Measurements from ENCODE around the gene FTH1.

Gene FTH1

DNA sequence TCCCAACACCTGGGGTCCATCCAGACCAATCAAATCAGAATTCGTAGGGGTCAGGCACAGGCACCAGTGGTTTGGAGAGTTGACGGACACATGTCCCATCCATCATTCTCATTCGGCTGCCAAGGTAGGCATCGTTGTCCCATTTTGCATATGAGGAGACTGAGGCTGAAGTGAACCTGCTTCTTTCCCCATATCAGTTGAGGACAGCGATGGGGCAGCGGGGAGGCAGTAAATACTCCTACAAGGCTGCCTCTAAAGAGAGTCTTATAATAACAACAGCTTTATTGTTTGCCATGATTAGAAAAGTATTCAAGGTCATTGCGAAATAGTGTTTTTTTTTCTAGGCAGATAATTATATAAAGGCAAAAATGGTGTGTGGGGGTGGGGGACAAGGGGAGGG lies 18.9 kb downstream of the FTH1 start:
- DNase-seq (ENCODE audit: low spot score): no peak

DNA sequence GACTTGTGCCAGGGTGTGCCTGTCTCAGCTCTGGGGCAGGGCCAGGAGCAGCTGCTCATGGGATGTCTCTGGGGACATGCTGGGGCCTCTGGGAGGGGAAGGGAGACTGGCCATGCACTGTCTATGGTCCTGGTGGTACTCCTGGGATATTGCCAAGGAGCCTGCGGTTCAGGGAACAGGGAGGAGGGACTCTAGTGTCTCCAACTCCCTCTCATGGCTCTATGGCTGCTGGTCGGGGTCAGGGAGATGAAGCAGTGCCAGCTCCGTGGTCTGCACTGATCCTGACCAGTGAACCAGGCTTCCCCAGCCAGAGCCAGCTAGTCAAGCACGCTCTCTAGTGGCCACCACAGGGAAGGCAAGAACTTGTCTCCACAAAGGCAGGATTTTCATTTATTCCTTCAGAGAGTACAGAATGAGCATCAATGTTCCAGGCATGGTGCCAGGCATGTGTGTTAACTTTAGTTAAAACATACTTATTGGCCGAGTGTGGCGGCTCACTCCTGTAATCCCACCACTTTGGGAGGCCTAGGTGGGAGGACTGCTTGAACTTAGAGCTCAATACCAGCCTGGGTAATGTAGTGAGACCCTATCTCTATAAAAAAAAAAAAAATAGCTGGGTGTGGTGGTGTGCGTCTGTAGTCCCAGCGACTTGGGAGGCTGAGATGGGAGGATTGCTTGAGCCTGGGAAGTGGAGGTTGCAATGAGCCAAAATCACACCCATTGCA lies 19.8 kb downstream of the FTH1 start:
- peak; percentile 76 for DNase-seq (ENCODE audit: low spot score)

DNA sequence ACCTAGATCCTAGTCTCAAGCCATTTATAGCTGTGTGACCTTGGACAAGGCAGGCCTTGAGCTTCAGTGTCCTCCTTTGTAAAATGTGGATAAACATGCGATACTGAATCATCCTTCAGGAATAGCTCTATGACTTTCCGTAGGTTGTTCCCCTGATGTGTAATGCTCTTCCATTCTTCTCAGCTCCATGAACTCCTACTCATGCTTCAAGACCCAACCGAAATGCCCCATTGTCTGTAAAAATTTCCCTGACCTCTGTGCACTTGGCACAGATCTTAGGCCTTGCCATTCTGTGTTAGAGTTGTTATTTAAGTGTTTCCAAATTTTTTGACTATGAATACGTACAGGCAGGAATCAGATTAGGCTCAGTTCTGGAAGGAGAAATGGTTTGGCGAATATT lies 20.5 kb downstream of the FTH1 start:
- no peak for DNase-seq (ENCODE audit: low spot score)

DNA sequence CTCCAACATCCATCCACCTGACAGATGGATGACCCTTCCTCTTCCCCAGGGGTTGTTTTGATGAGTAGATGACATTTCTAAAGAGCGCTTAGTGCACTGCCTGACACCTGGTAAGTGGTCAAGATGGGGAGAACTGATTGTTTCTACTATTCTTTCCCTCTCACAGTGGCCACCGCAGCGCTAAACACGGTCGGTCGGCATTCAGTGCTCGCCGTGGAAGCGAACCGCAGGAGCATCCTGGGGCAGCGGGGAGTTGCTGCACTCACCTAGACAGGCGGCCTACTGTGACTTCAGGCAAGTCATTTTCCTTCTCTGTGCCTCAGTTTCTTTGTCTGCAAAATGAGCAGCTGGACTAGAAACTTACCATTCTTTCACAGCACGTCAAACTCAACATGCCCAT lies 22.2 kb downstream of the FTH1 start:
- DNase-seq (ENCODE audit: low spot score): no peak

DNA sequence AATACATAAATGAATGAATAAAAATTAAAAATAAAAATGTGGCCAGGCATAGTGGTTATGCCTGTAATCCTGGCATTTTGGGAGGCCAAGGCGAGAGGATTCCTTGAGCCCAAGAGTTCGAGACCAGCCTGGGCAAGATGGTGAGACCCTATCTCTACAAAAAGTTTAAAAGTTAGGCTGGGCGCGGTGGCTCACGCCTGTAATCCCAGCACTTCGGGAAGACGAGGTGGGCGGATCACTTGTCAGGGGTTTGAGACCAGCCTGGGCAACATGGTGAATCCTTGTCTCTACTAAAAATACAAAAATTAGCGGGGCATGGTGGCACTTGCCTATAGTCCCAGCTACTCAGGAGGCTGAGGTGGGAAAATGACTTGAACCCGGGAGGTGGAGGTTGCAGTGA lies 27.0 kb downstream of the FTH1 start:
- DNase-seq (ENCODE audit: low spot score): no peak

DNA sequence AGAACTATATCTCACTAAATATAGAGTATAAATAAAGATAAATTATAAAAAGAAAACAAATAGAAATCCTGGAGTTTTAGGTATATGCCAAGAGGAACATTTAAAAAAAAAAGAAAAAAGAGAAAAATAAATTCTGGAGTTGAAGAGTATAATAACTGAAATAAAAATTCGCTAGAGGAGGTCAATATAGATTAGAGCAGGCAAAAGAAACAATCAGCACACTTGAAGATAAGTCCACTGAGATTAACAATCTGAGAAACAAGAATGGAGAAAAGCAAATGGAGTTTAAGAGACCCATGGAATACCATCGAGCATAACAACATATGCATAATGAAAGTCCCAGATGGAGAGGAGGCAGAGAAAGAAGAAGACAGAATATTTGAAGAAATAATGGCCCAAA lies 31.6 kb downstream of the FTH1 start:
- no peak for DNase-seq (ENCODE audit: low spot score)

DNA sequence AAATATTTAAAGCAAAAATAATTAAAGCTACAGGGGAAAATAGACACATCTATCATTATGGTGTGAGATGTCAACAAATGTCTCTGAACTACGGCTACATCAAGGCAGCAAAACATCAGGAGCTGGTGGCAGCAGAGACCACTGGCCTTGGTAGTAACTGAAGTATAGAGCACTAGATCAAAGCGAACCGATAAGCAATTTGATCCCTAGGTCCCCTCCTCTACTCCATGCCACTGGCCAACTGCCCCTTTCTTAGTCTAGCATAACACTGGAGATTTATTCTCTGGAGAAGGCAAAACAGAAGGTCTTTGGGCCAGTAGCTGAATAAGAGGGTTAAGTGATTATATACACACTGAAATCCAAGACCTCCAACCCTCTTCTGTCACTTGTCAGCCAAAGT lies 36.5 kb downstream of the FTH1 start:
- DNase-seq (ENCODE audit: low spot score): no peak

DNA sequence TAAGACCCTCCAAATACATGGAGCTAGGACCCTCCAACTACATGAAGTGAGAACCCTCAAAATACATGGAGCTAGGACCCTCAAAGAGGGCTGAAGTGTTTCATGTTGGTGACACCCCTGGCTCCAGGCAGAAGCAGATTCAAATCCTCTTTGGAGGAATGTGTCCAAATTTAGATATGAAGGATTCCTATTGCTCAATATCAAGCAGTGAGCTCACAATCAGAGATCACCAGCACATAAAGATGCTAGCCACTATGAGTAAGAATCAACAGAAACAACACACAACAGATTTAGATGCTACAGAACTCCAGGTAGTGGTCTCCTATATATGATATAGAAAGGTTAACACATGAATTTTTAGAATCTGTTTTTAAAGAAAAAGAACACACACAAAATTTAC lies 38.8 kb downstream of the FTH1 start:
- DNase-seq (ENCODE audit: low spot score): no peak

DNA sequence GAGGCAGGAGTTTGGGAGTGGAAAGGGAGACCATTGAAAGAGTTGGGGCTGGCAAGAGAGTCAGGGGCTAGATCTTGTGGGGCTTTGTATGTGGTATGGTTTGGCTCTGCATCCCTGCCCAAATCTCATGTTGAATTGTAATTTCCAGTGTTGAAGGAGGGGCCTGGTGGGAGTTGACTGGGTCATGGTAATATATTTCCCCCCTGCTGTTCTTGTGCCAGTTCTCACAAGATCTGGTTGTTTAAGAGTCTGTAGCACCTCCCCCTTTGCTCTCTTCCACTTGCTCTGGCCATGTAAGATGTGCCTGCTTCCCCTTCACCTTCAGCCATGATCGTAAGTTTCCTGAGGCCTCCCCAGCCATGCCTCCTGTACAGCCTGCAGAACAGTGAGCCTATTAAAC lies 39.9 kb downstream of the FTH1 start:
- DNase-seq (ENCODE audit: low spot score): no peak

DNA sequence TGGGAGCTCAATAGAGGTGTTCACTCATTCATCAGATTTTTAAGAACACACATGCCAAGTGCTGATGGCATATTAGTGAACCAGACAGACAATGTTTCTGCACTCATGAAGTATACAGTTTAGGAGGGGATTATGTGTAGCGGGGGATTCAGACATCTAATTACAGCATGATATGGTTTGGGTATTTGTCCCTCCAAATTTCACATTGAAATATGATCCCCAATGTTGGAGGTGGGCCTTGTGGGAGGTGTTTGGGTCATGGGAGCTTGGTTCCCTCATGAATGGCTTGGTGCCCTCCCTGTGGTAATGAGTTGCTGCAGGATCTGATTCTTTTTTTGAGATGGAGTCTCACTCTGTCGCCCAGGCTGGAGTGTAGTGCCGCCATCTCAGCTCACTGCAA lies 41.2 kb downstream of the FTH1 start:
- no peak for DNase-seq (ENCODE audit: low spot score)

DNA sequence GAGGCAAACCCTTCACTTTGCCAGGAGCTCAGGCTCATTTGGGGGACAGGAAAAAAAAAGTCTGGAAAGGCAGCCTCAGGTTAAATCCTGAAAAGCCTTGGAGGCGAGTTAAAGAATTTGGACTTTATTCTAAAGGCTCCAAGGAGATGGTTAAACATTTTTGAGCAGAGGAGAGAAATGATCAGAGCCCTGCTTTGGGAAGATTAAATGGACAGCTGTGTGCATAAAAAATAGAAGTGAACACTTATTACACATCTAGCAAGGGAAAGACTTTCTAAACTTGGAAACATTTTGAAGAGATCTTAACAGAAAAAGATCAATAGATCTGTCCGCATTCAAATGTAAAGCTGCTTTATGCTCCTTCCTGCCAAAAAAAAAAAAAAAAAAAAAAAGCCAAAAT lies 41.7 kb downstream of the FTH1 start:
- no peak for DNase-seq (ENCODE audit: low spot score)

DNA sequence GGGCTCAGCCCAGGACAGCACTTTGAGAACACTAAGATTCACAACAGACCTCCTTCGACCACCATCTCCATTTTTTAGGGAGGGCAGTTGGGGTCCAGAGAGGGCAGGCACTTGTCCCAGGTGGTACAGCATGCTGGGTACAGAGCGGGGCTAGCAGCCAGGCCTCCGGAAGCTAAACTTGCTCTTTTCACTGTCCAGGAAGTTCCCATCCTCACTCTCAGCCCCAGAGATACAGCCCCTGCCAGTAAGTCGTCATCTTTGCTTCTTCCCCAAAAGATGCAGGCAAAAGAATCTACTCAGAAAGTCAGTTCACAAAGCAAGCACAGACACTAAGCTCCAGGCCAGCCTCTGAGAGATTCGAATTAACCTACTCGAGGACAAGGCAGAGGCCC lies 43.4 kb downstream of the FTH1 start:
- no peak for DNase-seq (ENCODE audit: low spot score)

DNA sequence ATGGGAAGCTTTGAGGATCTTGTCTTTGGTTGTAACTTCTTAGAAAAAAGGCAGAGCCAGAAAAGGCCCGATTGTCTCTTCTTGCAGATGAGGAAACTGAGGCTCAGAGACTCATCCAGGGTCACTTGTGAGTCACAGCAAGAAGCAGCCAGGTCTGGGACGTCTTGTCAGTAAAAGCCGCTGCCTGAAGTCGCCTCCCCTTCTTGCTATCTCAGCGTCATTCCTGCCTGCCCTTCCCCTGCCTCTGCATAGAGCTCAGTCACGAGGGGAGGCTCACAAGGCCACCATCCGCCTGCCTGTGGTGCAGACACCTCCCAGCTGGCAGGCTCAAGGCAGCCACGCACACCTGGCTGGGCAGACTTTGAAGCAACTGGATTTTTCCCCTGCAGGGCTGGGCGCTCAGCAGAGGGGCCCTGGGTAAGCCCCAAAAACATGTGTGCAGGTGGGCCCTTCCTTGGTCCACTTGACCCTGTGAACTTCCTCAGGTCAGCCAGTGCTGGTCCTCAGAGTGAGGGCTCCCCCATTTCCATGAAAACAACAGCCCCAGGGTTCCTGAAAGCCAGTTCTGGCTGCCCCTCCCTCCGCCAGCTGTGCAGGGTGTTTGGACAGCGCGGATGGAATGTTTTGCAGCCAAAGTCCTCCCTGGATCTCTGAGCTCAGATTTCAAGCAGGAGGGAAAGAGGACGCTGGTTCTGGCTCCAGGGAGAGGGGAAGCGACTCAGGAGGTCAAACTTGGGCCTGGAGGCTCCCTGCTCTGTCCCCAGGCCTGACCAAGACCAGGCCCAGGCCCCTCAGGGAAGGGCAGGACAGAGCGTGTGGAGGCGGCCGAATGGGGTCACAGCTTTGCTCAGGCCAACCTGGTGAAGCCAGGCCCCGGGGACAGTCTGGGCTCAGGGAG lies 44.0 kb downstream of the FTH1 start:
- peak; percentile 23 for DNase-seq (ENCODE audit: low spot score)

DNA sequence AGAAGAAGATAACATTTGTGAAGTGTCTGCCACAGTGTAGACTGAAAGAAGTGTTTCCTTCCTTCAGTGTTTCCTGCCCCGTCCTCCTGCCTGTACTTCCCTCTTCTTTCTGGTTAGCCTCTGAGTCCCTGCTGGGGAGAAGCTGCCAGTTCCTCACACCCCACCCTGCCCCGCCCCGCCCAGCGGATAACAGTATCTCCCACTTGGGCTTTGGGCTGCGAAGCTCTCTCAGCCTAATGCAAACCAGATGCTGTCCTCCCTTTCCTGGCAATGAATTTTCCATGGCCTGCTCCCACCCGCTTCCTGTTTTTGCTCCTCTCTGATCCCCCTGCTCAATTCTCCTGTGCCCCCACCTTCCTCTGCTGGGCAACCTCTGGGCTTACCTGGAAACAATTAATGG lies 44.9 kb downstream of the FTH1 start:
- no peak for DNase-seq (ENCODE audit: low spot score)

DNA sequence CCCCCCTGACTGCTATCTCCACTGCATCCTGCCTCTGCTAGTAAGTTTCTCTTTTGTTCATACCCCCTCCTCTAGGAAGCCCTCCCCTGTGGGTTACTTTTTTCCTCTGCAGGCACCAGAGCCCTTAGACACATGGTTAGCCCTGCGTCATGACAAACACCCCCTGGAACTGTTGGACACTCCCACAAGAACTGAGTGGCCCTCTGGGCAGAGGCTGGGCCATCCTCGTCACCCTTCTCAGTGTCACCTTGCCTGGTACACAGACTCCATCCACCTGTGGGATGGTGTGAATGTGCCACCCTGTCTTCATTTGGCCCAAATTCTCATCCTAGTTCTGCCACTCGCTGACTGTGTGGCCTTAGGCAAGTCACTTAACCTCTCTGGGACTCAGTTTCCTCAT lies 46.0 kb downstream of the FTH1 start:
- no peak for DNase-seq (ENCODE audit: low spot score)

DNA sequence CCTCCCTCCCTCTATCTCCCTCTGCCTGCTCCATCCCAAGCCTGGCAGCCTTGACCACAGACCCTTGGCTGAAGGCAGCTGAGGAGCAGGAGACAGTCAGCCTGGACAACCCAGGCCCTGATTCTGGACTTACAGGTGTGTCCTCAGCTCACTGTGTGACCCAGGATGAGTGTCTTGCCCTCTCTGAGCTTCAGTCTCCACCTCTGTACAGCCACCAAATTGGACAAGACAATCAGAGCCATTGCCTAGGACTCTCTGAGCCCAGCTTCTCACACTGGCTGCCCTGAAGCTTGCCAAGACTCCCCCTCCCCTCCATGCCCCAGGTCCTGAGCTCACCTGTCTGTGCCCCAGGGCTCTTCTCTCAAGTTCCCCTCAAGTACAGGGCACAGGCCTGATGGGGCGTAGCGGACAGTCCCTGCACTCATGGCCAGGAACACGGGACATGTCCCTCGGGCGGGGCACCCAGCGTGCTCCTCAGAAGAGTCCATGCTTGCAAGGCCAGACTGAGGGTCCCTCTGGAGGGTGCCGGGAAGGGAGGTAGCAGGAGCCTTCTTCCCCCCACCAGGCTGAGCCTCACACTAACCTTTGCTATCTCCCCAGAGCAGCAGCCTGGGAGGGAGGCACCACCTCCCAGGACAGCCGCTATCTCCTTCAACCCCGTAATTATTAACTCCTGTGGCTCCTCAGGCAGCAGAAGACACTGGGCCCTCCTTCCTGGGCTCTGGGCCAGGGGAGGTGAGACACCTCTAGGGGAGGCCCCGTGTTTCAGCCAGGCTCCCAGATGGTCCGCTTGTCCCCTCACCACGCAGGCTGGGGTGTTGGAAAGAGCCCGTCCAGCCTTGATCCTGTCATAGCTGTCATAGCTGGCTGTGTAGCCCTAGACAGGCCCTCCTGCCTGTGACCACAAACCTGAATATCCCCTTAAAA lies 47.5 kb downstream of the FTH1 start:
- peak; percentile 74 for DNase-seq (ENCODE audit: low spot score)

DNA sequence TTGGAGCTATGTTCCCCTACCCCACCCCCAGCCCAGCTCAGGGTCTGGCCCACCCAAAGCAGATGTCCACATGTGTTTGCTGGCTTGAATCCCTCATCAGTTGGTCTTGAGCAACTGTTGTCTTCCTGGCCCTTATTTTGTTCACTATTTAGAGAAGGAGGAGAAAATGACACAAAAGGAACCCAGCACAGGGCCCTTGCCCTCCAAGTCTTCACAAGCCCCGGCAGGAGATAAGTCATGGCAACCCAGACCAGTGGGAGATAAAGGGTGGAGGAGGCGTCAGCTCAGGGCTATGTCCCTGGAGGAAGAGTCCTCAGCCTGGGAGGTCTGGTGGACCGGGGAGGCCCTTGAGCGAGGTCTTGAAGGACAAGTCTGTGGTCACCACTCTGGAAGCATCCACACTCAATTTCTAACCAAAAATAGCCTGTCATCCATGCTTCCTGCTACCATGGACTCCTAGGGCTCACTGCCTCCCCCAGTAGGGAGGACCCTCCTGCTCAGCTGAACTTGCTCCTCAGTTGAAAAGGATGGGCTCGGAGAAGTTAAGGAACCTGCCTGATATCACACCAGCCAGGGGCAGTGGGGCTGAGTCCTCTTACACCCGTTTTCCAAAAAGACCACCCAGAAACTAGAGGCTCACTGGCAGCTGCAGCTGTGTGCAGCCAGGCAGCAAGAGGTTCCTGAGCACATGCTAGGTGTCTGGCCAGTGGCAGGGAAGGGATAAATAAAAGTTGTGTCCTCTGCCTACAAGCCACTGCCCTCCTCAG lies 48.3 kb downstream of the FTH1 start:
- DNase-seq (ENCODE audit: low spot score): no peak

DNA sequence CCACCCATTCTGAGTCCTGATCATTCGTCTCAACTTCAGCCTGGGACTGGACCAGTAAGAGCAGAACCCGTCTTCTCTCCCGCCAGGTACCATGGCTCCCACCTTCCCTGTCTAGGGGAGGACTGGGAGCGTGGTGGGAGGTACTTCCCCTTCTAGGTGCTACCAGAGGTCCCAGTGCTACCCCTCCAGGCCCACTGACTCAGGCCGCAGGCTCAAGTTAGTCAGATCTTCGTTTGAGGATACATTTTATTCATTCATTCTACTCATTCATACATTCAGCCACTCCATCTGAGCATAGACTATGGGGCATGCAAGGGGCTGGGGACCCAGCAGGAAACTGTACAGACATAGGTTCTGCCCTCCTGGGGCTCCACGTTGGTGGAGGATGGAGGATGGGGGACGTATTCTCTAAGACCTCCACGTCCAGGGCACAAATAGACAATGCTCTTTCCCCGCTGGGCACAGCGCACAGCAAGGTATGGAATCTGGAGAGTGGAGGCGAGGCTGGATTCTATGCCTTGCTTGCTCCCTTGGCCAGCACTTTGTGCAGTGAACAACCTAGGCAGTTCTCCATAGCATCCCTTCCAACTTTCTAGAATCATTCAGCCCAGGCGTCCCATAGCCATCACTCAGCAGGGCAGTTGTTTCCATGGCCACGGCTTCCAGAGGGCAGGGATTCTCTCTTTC lies 49.0 kb downstream of the FTH1 start:
- DNase-seq (ENCODE audit: low spot score): no peak

DNA sequence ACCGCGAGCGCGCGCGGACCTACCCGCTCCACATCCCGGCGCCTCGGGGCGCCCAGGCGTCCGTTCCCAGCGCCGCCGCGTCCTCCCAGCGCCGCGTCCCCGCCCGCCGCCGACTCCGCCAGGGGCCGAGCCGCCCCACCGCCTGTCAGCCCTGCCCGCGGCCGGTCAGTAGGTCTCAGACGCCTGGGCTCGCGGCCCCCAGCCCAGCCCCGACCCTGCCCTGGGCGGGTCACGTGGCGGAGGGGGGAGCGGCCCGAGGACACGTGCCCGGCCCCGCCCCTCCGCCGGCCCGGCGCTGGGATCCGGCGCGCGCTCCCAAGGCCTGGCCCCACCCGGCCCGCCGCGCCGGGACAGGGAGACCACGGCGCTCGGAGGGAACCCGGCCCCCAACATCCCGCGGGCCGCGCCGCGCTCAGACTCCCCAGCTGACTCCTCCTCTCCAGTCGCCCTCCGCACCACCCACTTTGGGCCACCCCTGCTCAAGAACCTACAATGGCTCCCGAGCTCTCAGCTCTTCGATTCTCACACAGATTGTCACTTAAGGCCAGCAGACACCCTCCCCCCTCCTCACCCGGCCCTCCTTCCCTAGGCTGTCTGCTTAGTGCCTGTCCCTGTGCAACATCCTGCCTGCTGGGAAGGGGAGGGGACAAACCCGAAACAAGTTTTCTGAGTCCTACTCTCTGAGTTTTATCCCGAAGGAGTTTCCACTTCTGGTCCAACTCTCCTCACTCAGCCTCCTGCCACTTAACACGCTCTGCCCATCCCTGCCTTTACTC lies 49.9 kb downstream of the FTH1 start, which contains the start of gene RAB3IL1:
RAB3IL1 (minus strand) TSS at position 233 of the 776 bp plus-strand sequence; CDS start at position 34, 199 bp downstream.
- no peak for DNase-seq (ENCODE audit: low spot score)

DNA sequence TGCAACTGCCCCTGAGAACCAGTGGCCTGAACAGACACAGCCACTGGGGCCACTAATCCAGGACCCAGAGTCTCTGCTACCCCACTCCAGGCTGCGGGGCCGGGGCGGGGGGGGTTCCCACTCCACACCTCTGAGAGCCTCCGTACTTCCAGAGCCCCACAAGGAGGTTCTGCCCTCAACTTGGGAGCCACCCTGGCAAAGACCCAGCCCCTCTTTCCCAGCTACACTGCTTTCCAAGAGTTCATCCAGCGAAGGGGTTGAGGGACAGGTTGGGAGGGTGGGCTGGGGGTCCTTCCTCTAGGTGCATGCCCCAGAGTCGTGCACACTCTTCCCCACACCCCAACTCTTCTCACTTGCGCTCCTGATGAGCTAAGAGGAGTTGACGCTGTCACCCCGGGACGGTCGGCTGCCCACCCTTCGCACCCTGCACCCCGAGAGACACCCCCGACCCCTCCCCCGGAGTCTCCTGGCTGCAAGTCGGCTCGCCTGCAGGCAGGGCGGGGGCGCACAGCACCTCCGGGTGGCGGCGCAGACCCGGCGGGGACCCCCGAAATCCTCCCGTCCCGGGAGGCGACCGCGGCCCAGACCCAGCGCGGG lies 50.6 kb downstream of the FTH1 start:
- DNase-seq (ENCODE audit: low spot score): no peak

Measured in kidney tubule cell (primary cell).